ENCODE data around the gene PPP1R10. TPM values are rescaled to one million over a fixed set of nuclear protein-coding genes. Genes with fewer than 3 reads are reported as not detected.

Gene PPP1R10
- total RNA-seq, 1 experiment from 2014 or later, result 119 TPM

- intact Hi-C loops (cut with micrococcal nuclease; ENCODE audit: unreplicated experiment), result no loop called here
- peak overlapping the region; percentile 73 for H3K27ac Mint-ChIP-seq (ENCODE audit: unreplicated experiment)
- no peak for DNase-seq
- CTCF ChIA-PET, result interaction anchor here (1.0 kb wide), 1 partner anchor 130 kb away, joined by 3 read pairs; no protein-coding TSS in a partner anchor
- peaks cover 94% of the 10 kb centered on the region for H3K36me3 Mint-ChIP-seq (ENCODE audit: insufficient read depth, unreplicated experiment)
- H3K9me3 Mint-ChIP-seq (ENCODE audit: low read depth, unreplicated experiment), result no peaks in the 10 kb centered on the region
- TF ChIP-seq CTCF (IDR thresholded peaks at IDR 0.05; ENCODE audit: unreplicated experiment), result no peak
- peaks cover 61% of the 10 kb centered on the region for H3K4me1 Mint-ChIP-seq (ENCODE audit: low read depth, unreplicated experiment)
- no TSS peak for BruUV-seq (replicated peaks)
- peaks cover 5% of the 10 kb centered on the region for H3K27me3 Mint-ChIP-seq (ENCODE audit: unreplicated experiment)
- peak overlapping the region; percentile 3 for H3K4me3 Mint-ChIP-seq (ENCODE audit: low read depth, unreplicated experiment)
Measured at GRCh38 chr6:30611856-30612194, 5.2 kb downstream of the PPP1R10 start.

- Mint-ChIP-seq H3K4me3 (ENCODE audit: low read depth, unreplicated experiment) (peak overlapping the region; percentile 3), H3K27me3 (ENCODE audit: unreplicated experiment) (no peaks in the 10 kb centered on the region), H3K4me1 (ENCODE audit: low read depth, unreplicated experiment) (peaks cover 59% of the 10 kb centered on the region), H3K27ac (ENCODE audit: unreplicated experiment) (peak overlapping the region; percentile 73), H3K9me3 (ENCODE audit: low read depth, unreplicated experiment) (no peaks in the 10 kb centered on the region), H3K36me3 (ENCODE audit: insufficient read depth, unreplicated experiment) (peaks cover 94% of the 10 kb centered on the region)
- CTCF ChIA-PET, result interaction anchor here (0.5 to 0.6 kb wide), 2 partner anchors 130 to 235 kb away, joined by 3 to 4 read pairs; no protein-coding TSS in a partner anchor
- BruUV-seq (replicated peaks), result no TSS peak
- no peak for DNase-seq
- TF ChIP-seq CTCF (IDR thresholded peaks at IDR 0.05; ENCODE audit: unreplicated experiment), result no peak
- intact Hi-C loops (cut with micrococcal nuclease; ENCODE audit: unreplicated experiment), result no loop called here
Measured at GRCh38 chr6:30611150-30611855, 5.7 kb downstream of the PPP1R10 start.

DNA sequence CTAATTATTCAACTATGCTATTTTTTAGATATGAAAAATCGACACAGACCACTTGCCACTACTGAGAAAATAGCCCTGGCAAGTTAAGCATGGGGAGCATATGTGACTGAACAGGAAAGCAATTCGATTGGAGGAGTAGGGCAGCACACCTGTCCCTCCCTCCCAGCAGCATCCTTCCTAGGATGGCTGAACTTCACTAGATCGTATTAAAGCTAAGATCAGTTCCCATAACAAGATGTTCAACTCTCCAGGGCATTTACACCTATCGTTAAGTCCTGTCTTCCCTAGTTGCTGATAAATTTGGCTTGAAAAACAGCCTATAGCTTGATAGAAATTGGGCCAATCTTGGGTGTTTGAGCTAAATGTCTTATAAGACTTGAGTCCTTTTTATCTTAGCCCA lies 7.0 kb downstream of the PPP1R10 start:
- BruUV-seq (replicated peaks), result no TSS peak
- H3K36me3 Mint-ChIP-seq (ENCODE audit: insufficient read depth, unreplicated experiment), result peaks cover 94% of the 10 kb centered on the region
- no peak for TF ChIP-seq CTCF (IDR thresholded peaks at IDR 0.05; ENCODE audit: unreplicated experiment)
- H3K27ac Mint-ChIP-seq (ENCODE audit: unreplicated experiment), result no peak overlapping the region
- intact Hi-C loops (cut with micrococcal nuclease; ENCODE audit: unreplicated experiment), result no loop called here
- DNase-seq, result no peak
- H3K9me3 Mint-ChIP-seq (ENCODE audit: low read depth, unreplicated experiment), result no peaks in the 10 kb centered on the region
- H3K27me3 Mint-ChIP-seq (ENCODE audit: unreplicated experiment), result no peaks in the 10 kb centered on the region
- H3K4me1 Mint-ChIP-seq (ENCODE audit: low read depth, unreplicated experiment), result peaks cover 48% of the 10 kb centered on the region
- H3K4me3 Mint-ChIP-seq (ENCODE audit: low read depth, unreplicated experiment), result no peak overlapping the region
- CTCF ChIA-PET, result no interaction called here

DNA sequence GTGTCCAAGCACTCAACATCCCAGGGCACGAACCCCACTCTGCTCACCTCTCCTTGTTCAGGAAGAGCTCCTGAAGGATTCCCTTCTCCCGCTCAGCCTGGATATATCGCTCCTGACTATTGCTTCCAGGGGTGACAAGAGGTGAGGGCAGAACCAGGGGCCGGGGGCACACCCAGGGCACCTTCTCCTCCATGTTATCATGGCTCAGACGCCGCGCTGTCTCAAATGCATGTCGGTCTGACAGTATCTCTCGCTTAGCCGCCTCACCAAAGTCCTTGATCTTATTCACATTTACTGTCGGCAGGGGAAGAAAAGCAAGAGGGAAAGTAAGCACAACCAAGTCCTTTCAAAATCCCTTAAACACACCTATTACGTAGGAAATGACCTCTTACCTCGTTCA lies 13.1 kb downstream of the PPP1R10 start:
- no peak for TF ChIP-seq CTCF (IDR thresholded peaks at IDR 0.05; ENCODE audit: unreplicated experiment)
- no peak overlapping the region for H3K4me3 Mint-ChIP-seq (ENCODE audit: low read depth, unreplicated experiment)
- DNase-seq, result no peak
- no peak overlapping the region for H3K27ac Mint-ChIP-seq (ENCODE audit: unreplicated experiment)
- BruUV-seq (replicated peaks), result TSS peak; percentile 2
- intact Hi-C loops (cut with micrococcal nuclease; ENCODE audit: unreplicated experiment), result no loop called here
- H3K4me1 Mint-ChIP-seq (ENCODE audit: low read depth, unreplicated experiment), result peaks cover 7% of the 10 kb centered on the region
- CTCF ChIA-PET, result no interaction called here
- no peaks in the 10 kb centered on the region for H3K9me3 Mint-ChIP-seq (ENCODE audit: low read depth, unreplicated experiment)
- H3K36me3 Mint-ChIP-seq (ENCODE audit: insufficient read depth, unreplicated experiment), result peaks cover 100% of the 10 kb centered on the region
- no peaks in the 10 kb centered on the region for H3K27me3 Mint-ChIP-seq (ENCODE audit: unreplicated experiment)

Data from Calu3 (cell line).